Body of pancreas (tissue), 4 donors: ENCODE results near the gene CRAT. TPM values are rescaled to one million over a fixed set of nuclear protein-coding genes. Genes with fewer than 3 reads are reported as not detected.

Experiments used
- ATAC-seq: fragments of 150-250 bp; one replicate; pipeline ENCODE4 v1.9.1; 2016
- DNase-seq, 4 donors: peaks; one replicate each; pipeline ENCODE4 v3.0.0-alpha.2; 2019
- H3K27ac ChIP-seq, 4 donors: fragments of 200-600 bp; sonication (generic); 1 replicate in 3 of 4; 2 replicates in 1 of 4; pipeline versions ENCODE4 v1.5.1 to v1.6.1; 2016 to 2019; ENCODE audit warnings: mild to moderate bottlenecking in 1 of 4, mixed read lengths in 1 of 4, moderate library complexity in 1 of 4
- H3K27me3 ChIP-seq, 2 donors: fragments of 200-600 bp; sonication (generic); one replicate each; pipeline ENCODE4 v1.6.0; 2016; ENCODE audit warnings: mild to moderate bottlenecking in 1 of 2
- H3K36me3 ChIP-seq, 2 donors: fragments of 200-600 bp; sonication (generic); replicated peaks in 1 of 2; 2 replicates each; pipeline ENCODE4 v1.5.1; 2016; ENCODE audit warnings: low read depth in 2 of 2; ENCODE audit not compliant: insufficient read depth in 1 of 2
- H3K4me1 ChIP-seq: fragments of 200-600 bp; sonication (generic); one replicate; pipeline ENCODE4 v1.6.0; 2016
- H3K4me3 ChIP-seq, 2 donors: fragments of 200-600 bp; sonication (generic); 1 replicate in 1 of 2; 2 replicates in 1 of 2; pipeline ENCODE4 v1.5.1; 2016 to 2019
- H3K9me3 ChIP-seq, 3 donors: fragments of 200-600 bp; sonication (generic); 1 replicate in 2 of 3; 2 replicates in 1 of 3; pipeline ENCODE4 v1.5.1; 2016
- POLR2A ChIP-seq, 3 donors: fragments of 450-650 bp; IDR thresholded peaks; one replicate each; pipeline ENCODE4 v1.6.1; 2016; ENCODE audit warnings: antibody characterized with exemption in 3 of 3, mild to moderate bottlenecking in 2 of 3
- WGBS, 2 donors: methylation state at CpG; one replicate each; pipeline ENCODE4 v1.1.5; 2017; 5-methylcytosine and 5-hydroxymethylcytosine counted together
- intact Hi-C: fragments of 100-400 bp; cut with DNase I; formaldehyde crosslinking; loops from one replicate; pipeline ENCODE4 v1.15.1; 2023
- total RNA-seq, 2 donors: library from RNA; depleted of rRNA; stranded (reverse); fragments of >200 nt; gene quantifications; one replicate each; pipeline ENCODE4 v1.1.0, GENCODE V29; 2016
- TF ChIP-seq, protein P1 (sequence below), 7 experiments: fragments of 450-650 bp in 4 of 7; fragments of 200-600 bp in 3 of 7; sonication (generic) in 3 of 7; IDR thresholded peaks; one replicate each; pipeline ENCODE4 v1.5.1; 2016 to 2019; ENCODE audit warnings: antibody characterized with exemption in 7 of 7

CRAT gene
- total RNA-seq, 2 donors from 2014 or later: 84.8 to 112 TPM

DNA sequence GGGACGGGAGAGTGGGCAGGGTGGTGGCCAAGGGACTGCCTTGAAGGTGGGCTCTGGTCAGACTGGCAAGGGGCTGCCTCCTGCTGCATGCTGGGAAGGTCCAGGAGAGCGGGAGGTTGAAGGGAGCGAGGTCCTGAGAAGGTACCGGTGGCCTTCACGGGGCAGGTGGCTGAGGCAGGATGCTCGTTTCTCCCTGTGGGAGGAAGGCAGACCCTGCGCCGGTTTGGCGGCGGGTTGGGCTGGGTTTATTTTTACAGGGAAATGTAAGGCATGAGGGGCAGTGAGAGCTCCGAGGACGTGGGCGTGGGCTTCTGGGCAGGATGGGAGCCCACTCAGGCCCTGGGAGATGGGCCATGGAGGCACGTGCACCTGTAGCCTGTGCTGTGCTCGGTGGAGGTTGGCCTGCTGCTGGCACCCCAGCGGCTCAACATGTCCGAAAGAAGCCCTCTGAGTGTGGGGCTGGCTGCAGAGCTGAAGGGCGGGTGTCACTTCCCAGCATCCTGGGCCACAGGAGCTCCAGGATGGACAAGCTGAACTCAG lies 40.1 kb upstream of the CRAT start:
- H3K27me3 ChIP-seq: no peaks in the 10 kb centered on the region
- H3K27ac ChIP-seq: no peak overlapping the region
- no peaks in the 10 kb centered on the region for H3K36me3 ChIP-seq
- TF ChIP-seq POLR2A (IDR thresholded peaks at IDR 0.05): no peak
- TF ChIP-seq, protein P1, sequence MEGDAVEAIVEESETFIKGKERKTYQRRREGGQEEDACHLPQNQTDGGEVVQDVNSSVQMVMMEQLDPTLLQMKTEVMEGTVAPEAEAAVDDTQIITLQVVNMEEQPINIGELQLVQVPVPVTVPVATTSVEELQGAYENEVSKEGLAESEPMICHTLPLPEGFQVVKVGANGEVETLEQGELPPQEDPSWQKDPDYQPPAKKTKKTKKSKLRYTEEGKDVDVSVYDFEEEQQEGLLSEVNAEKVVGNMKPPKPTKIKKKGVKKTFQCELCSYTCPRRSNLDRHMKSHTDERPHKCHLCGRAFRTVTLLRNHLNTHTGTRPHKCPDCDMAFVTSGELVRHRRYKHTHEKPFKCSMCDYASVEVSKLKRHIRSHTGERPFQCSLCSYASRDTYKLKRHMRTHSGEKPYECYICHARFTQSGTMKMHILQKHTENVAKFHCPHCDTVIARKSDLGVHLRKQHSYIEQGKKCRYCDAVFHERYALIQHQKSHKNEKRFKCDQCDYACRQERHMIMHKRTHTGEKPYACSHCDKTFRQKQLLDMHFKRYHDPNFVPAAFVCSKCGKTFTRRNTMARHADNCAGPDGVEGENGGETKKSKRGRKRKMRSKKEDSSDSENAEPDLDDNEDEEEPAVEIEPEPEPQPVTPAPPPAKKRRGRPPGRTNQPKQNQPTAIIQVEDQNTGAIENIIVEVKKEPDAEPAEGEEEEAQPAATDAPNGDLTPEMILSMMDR (IDR thresholded peaks at IDR 0.05): no peak
- ATAC-seq (no peak), DNase-seq (no peak)
- H3K4me3 ChIP-seq: no peak overlapping the region
- WGBS, 2 donors: 88 to 90% methylated on average over 16 to 18 of the region's 18 CpGs
- H3K9me3 ChIP-seq: no peaks in the 10 kb centered on the region
- peaks cover 8% of the 10 kb centered on the region for H3K4me1 ChIP-seq
- intact Hi-C loops: no loop called here

DNA sequence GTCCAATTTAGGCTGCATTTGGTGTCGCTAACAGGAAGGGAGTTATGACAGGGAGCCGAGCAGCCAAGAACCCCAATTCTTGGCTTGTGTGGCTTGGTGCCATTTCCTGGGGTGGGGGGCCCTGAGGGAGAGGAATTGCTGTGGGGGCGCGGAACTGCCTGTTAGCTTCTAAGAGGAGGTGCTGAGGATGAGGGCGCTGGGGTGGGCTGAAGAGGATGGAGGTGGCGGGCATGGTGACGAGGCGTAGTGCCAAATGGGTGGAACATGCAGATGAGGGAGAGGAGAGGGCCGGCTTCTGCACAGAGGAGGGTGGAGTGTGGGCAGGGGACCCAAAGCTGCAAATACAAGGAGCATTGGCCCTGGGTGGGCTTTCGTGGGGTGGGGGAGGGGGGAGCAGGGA lies 39.5 kb upstream of the CRAT start:
- Histone ChIP-seq H3K36me3 (no peaks in the 10 kb centered on the region), H3K9me3 (no peaks in the 10 kb centered on the region), H3K4me3 (no peak overlapping the region), H3K27me3 (no peaks in the 10 kb centered on the region), H3K4me1 (peaks cover 14% of the 10 kb centered on the region), H3K27ac (no peak overlapping the region)
- TF ChIP-seq, protein P1 (IDR thresholded peaks at IDR 0.05): no peak
- no peak for TF ChIP-seq POLR2A (IDR thresholded peaks at IDR 0.05)
- DNase-seq: no peak
- 86 to 87% methylated on average over 10 of the region's 10 CpGs for WGBS, 2 donors
- no peak for ATAC-seq
- intact Hi-C loops: no loop called here

DNA sequence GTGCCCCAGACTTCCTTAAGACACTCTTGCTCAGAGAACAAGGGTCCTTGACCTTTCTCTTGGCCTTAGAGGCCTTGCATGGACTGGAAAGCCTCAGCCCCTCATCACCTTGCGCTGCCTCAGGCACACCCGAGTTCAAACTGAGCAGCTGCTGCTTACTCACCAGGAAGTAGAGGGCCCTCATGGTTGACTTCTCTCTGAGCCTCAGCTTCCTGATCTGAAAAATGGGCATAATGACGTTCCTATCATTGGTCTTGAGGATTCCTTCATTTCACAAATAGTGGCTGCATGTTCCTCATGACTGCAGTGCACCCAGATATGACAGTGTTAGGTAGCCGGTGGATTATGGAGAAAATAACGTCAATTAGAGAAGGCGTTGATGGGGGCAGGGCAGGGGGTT lies 38.8 kb upstream of the CRAT start:
- DNase-seq (no peak), ATAC-seq (no peak)
- H3K36me3 ChIP-seq: no peaks in the 10 kb centered on the region
- H3K4me3 ChIP-seq: no peak overlapping the region
- peaks cover 16% of the 10 kb centered on the region for H3K4me1 ChIP-seq
- H3K9me3 ChIP-seq: no peaks in the 10 kb centered on the region
- intact Hi-C loops: no loop called here
- H3K27ac ChIP-seq: no peak overlapping the region
- no peaks in the 10 kb centered on the region for H3K27me3 ChIP-seq
- no peak for TF ChIP-seq POLR2A (IDR thresholded peaks at IDR 0.05)
- TF ChIP-seq, protein P1 (IDR thresholded peaks at IDR 0.05): no peak
- WGBS, 2 donors: 80 to 83% methylated on average over 6 of the region's 6 CpGs

DNA sequence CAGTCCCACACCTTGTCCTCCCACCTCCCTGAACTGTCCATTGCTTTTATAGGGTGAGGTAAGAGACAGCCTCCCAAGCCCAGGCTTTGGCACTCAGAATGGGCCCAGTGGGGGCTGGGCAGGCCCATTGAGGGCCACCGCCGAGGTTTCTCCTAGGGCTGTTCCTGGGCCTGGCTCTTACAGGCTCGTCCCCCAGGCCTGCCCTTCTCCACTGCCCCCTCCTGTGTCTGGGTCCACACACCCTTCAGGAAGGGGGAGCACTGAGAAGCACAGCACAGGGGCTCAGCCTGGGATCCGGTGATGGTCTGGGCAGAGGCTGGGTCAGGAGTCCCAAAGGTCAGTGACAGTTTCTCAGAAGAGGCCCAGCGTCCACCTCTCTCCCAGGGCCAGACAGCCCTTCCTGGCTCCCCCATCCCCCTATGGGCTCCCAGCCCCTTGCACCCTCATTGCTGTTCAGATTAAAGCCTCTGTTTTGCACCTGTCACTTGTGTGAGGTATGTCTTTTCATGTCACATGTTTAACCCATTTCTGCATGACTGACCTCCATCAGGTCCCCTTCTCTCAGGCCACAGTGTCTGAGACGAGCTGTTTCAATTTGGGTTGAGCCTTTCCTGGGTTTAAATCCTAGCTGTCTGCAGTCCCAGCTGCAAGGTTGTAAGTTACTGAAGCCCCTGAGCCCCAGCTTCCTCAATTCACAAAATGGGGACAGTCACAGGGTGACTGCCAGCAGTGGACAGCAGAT lies 38.0 kb upstream of the CRAT start:
- Histone ChIP-seq H3K9me3 (no peaks in the 10 kb centered on the region), H3K27me3 (no peaks in the 10 kb centered on the region), H3K36me3 (no peaks in the 10 kb centered on the region), H3K4me3 (no peak overlapping the region), H3K4me1 (peaks cover 20% of the 10 kb centered on the region), H3K27ac (no peak overlapping the region)
- WGBS, 2 donors: 90 to 96% methylated on average over 2 to 6 of the region's 6 CpGs
- DNase-seq (no peak), ATAC-seq (no peak)
- intact Hi-C loops: no loop called here
- no peak for TF ChIP-seq POLR2A (IDR thresholded peaks at IDR 0.05)
- TF ChIP-seq, protein P1 (IDR thresholded peaks at IDR 0.05): no peak
